ENCODE results near the gene MRPL51.

Gene MRPL51

GRCh38 chr12:6462234-6462995 lies 30.6 kb downstream of the MRPL51 start:
- no peak for TF ChIP-seq CREB1 (IDR thresholded peaks at IDR 0.05; ENCODE audit: low read depth)
- TF ChIP-seq RAD21 (IDR thresholded peaks at IDR 0.05; ENCODE audit: low read depth): no peak
- no peak for TF ChIP-seq FOXM1 (IDR thresholded peaks at IDR 0.05; ENCODE audit: borderline replicate concordance, low read depth)
- no peak for TF ChIP-seq EP300 (IDR thresholded peaks at IDR 0.05; ENCODE audit: borderline replicate concordance)
- no peak for TF ChIP-seq REST (IDR thresholded peaks at IDR 0.05; ENCODE audit: low read depth)
- TF ChIP-seq MAX (IDR thresholded peaks at IDR 0.05): no peak

DNA sequence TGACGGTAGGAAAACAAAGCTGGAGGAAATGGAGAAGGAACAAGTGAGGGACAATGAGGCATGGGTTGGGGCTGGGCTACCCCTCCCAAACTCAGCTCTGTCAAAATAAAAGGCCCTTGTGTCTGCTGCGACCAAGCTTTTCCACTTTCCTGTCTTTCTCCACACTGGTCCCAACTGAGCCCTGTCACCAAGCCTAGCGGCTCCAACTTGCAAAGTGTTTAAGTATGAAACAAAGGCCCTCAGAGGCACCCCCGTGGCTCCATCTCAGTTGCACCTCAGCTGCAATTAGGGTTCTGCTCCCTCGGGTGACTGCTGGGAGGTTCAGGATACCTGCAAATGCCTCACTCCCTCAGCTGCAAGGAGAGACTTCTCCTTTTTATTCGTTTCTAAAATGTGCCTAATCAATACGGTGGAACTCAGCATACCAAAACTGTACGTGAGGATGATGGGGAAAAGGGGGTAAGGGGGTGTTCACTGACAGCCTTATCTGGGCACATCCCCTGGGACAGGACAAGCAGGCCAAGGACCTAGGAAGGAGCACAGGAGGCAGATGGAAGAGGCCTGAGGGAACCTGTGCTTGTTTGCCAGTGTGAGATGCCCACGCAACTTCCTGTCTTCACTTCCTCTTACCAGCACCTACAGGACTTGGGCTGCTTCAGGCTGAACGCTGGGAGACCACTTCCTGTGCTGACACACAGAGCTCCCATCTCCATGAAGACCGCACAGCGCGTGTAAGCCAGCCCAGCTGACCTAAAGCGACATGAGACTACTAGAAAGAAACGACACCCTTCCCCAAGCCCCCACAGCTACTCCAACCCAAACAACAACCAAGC lies 31.4 kb downstream of the MRPL51 start:
- TF ChIP-seq ZBTB7A (IDR thresholded peaks at IDR 0.05; ENCODE audit: low read depth) (no peak), MAX (IDR thresholded peaks at IDR 0.05) (no peak), FOXM1 (IDR thresholded peaks at IDR 0.05; ENCODE audit: borderline replicate concordance, low read depth) (no peak)

GRCh38 chr12:6460751-6461371 lies 32.2 kb downstream of the MRPL51 start:
- TF ChIP-seq USF1 (IDR thresholded peaks at IDR 0.05) (no peak), TEAD4 (IDR thresholded peaks at IDR 0.05) (no peak), CREB1 (IDR thresholded peaks at IDR 0.05; ENCODE audit: low read depth) (no peak), REST (IDR thresholded peaks at IDR 0.05; ENCODE audit: low read depth) (no peak), EP300 (IDR thresholded peaks at IDR 0.05; ENCODE audit: borderline replicate concordance) (no peak), NFIC (IDR thresholded peaks at IDR 0.05) (no peak), EGR1 (IDR thresholded peaks at IDR 0.05) (no peak), YY1 (IDR thresholded peaks at IDR 0.05; ENCODE audit: low read depth) (no peak), CEBPB (IDR thresholded peaks at IDR 0.05) (no peak), FOXM1 (IDR thresholded peaks at IDR 0.05; ENCODE audit: borderline replicate concordance, low read depth) (no peak), TAF1 (IDR thresholded peaks at IDR 0.05; ENCODE audit: low read depth) (no peak), MAX (IDR thresholded peaks at IDR 0.05) (no peak), RAD21 (IDR thresholded peaks at IDR 0.05; ENCODE audit: low read depth) (no peak), TCF12 (IDR thresholded peaks at IDR 0.05; ENCODE audit: low read depth) (no peak), ZBTB7A (IDR thresholded peaks at IDR 0.05; ENCODE audit: low read depth) (no peak)

DNA sequence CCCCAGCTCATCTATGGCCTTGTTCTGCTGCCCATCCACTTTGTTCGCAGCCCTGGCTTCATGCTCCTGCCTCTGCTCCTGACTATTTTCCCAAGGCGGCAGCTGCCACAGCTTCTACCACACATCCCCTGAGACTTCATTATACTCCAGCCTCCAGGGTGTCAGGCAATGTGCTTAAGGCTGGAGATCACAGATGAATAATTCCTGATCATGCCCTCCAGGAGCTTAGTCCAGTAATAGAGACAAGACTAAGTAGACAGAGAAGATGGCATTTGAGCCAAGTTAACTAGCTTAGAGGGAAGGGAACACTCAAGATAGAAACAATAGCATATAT lies 34.1 kb downstream of the MRPL51 start:
- TF ChIP-seq TCF12 (IDR thresholded peaks at IDR 0.05; ENCODE audit: low read depth): no peak
- no peak for TF ChIP-seq ZBTB7A (IDR thresholded peaks at IDR 0.05; ENCODE audit: low read depth)
- TF ChIP-seq USF1 (IDR thresholded peaks at IDR 0.05): no peak

DNA sequence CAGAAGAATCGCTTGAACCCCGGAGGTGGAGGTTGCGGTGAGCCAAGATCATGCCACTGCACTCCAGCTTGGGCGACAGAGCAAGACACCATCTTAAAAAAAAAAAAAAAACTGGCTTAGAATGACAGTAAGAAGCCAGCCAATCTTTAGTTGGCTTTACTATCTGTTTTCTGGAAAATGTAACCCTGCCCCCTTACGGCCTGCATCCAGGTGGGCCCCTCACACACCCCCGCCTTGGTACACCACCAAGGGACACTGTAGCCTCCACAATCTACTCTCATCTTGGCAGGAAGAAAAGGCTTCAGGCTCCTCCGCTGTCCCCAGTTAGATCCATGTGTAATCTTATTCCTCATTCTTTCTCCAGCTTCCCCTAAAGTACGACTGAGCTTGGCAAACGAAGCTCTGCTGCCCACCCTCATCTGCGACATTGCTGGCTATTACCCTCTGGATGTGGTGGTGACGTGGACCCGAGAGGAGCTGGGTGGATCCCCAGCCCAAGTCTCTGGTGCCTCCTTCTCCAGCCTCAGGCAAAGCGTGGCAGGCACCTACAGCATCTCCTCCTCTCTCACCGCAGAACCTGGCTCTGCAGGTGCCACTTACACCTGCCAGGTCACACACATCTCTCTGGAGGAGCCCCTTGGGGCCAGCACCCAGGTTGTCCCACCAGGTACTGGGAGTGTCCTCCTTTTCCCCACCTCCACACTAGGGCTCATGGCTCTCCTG lies 34.6 kb downstream of the MRPL51 start:
- TF ChIP-seq TEAD4 (IDR thresholded peaks at IDR 0.05): no peak
- TF ChIP-seq USF1 (IDR thresholded peaks at IDR 0.05): no peak
- no peak for TF ChIP-seq MAX (IDR thresholded peaks at IDR 0.05)
- TF ChIP-seq RAD21 (IDR thresholded peaks at IDR 0.05; ENCODE audit: low read depth): no peak
- no peak for TF ChIP-seq EP300 (IDR thresholded peaks at IDR 0.05; ENCODE audit: borderline replicate concordance)
- no peak for TF ChIP-seq REST (IDR thresholded peaks at IDR 0.05; ENCODE audit: low read depth)
- TF ChIP-seq YY1 (IDR thresholded peaks at IDR 0.05; ENCODE audit: low read depth): no peak
- TF ChIP-seq EGR1 (IDR thresholded peaks at IDR 0.05): no peak
- TF ChIP-seq ZBTB7A (IDR thresholded peaks at IDR 0.05; ENCODE audit: low read depth): no peak
- TF ChIP-seq CREB1 (IDR thresholded peaks at IDR 0.05; ENCODE audit: low read depth): no peak
- TF ChIP-seq TAF1 (IDR thresholded peaks at IDR 0.05; ENCODE audit: low read depth): no peak
- no peak for TF ChIP-seq FOXM1 (IDR thresholded peaks at IDR 0.05; ENCODE audit: borderline replicate concordance, low read depth)

All from Ishikawa (cell line).